K562 (cell line): Measurements from ENCODE around the gene HSD11B1. TPM values are rescaled to one million over a fixed set of nuclear protein-coding genes. Genes with fewer than 3 reads are reported as not detected.

Experiments used
- ASH1L ChIP-seq: fragments of 450-650 bp; IDR thresholded peaks from 2 replicates; pipeline ENCODE4 v1.6.1; 2018; ENCODE audit warnings: borderline replicate concordance, mild to moderate bottlenecking, low read depth; ENCODE audit not compliant: partially characterized antibody
- CTBP1 ChIP-seq: fragments of 450-650 bp; IDR thresholded peaks from 2 replicates; pipeline ENCODE4 v1.6.1; 2016; ENCODE audit warnings: borderline replicate concordance
- EWSR1 ChIP-seq: fragments of 450-650 bp; IDR thresholded peaks from 2 replicates; pipeline ENCODE4 v1.6.1; 2018; ENCODE audit warnings: borderline replicate concordance, mild to moderate bottlenecking, low read depth, moderate library complexity; ENCODE audit not compliant: partially characterized antibody
- GABPA ChIP-seq: fragments of 200-800 bp; sonication (Bioruptor generic); conservative IDR thresholded peaks from 2 replicates; pipeline ENCODE4 v1.6.1; 2016; ENCODE audit warnings: low read depth, missing genetic modification characterization, missing compliant biosample characterization
- LEF1 ChIP-seq: fragments of 450-650 bp; IDR thresholded peaks from 2 replicates; pipeline ENCODE4 v1.6.1; 2016; ENCODE audit warnings: mild to moderate bottlenecking
- MYC ChIP-seq, 2 experiments: fragments of 250-450 bp in 1 of 2; sonication (Bioruptor Pico) in 1 of 2; IDR thresholded peaks; 2 replicates each; pipeline versions ENCODE4 v1.5.1 to v1.6.1; 2012 to 2021; ENCODE audit warnings: low read depth in 2 of 2, borderline replicate concordance in 1 of 2, improper control_type of control experiment in 1 of 2, low read length in 1 of 2, mild to moderate bottlenecking in 1 of 2, moderate library complexity in 1 of 2
- NFE2 ChIP-seq: IDR thresholded peaks from 2 replicates; pipeline ENCODE4 v1.6.1; 2014; ENCODE audit warnings: antibody characterized with exemption, low read depth
- PHB2 ChIP-seq: fragments of 450-650 bp; IDR thresholded peaks from 2 replicates; pipeline ENCODE4 v1.6.1; 2017; ENCODE audit warnings: low read depth
- RBFOX2 ChIP-seq: fragments of 200-400 bp; formaldehyde crosslinking; IDR thresholded peaks from 2 replicates; pipeline ENCODE4 v1.6.1; 2017; ENCODE audit warnings: low read depth, mild to moderate bottlenecking, low read length, moderate library complexity
- SOX6 ChIP-seq: fragments of 450-650 bp; IDR thresholded peaks from 2 replicates; pipeline ENCODE4 v1.6.1; 2014; ENCODE audit warnings: mild to moderate bottlenecking
- SREBF2 ChIP-seq: sonication (generic); formaldehyde crosslinking; IDR thresholded peaks from 2 replicates; pipeline ENCODE4 v1.4.0; 2020; ENCODE audit warnings: mild to moderate bottlenecking, missing genetic modification reagents
- SRSF1 ChIP-seq: fragments of 200-400 bp; formaldehyde crosslinking; IDR thresholded peaks from 2 replicates; pipeline ENCODE4 v1.6.1; 2017; ENCODE audit warnings: mild to moderate bottlenecking, low read depth, low read length, moderate library complexity
- ZEB2 ChIP-seq: fragments of 450-650 bp; IDR thresholded peaks from 2 replicates; pipeline ENCODE4 v1.6.1; 2016
- ZNF668 ChIP-seq: fragments of 250-450 bp; sonication (Bioruptor Pico); IDR thresholded peaks from 2 replicates; pipeline ENCODE4 v1.8.0; 2022; ENCODE audit warnings: mild to moderate bottlenecking, inconsistent platforms
- polyA plus RNA-seq, 8 experiments: library from polyadenylated mRNA; depleted of rRNA in 4 of 8; stranded (reverse) in 5 of 8; unstranded in 3 of 8; fragments of >200 nt; fragmentation: Nextera tagmentation in 2 of 8; fragmentation: Illumina TruSeq in 1 of 8; extraction: Ambion mirVana in 2 of 8; extraction: Trizol in 1 of 8; gene quantifications; 2 replicates each; pipeline versions ENCODE4 v1.2.1 to v1.2.3, GENCODE V29; 2011 to 2014; ENCODE audit warnings: inconsistent platforms in 1 of 8, missing spikeins in 1 of 8
- total RNA-seq, 7 experiments: library from RNA; depleted of rRNA in 6 of 7; stranded (reverse); fragments of >200 nt in 6 of 7; fragmentation: Illumina TruSeq in 2 of 7; extraction: Trizol in 2 of 7; gene quantifications; 2 replicates each; pipeline versions ENCODE4 v1.2.1 to v1.2.3, GENCODE V29; 2011 to 2021; ENCODE audit warnings: low replicate concordance in 1 of 7
- TF ChIP-seq, protein P1 (sequence below): fragments of 450-650 bp; IDR thresholded peaks from 2 replicates; pipeline ENCODE4 v1.6.1; 2016
- TF ChIP-seq, protein P2 (sequence below): sonication (generic); formaldehyde crosslinking; IDR thresholded peaks from 2 replicates; pipeline ENCODE4 v1.9.0; 2022; ENCODE audit warnings: mild to moderate bottlenecking, missing genetic modification reagents
- TF ChIP-seq, protein P3 (sequence below): fragments of 250-450 bp; sonication (Bioruptor Pico); IDR thresholded peaks from 2 replicates; pipeline ENCODE4 v1.4.0; 2020; ENCODE audit warnings: mild to moderate bottlenecking
- TF ChIP-seq, protein P4 (sequence below): sonication (generic); formaldehyde crosslinking; IDR thresholded peaks from 2 replicates; pipeline ENCODE4 v1.4.0; 2020; ENCODE audit warnings: mild to moderate bottlenecking, missing genetic modification reagents

The HSD11B1 gene
- total and polyA plus RNA-seq, 9 of the 15 experiments (the other 6 are each of a cell fraction or from before 2014, with no cell fraction given) = 0.04 to 0.16 TPM; not detected in 7

DNA sequence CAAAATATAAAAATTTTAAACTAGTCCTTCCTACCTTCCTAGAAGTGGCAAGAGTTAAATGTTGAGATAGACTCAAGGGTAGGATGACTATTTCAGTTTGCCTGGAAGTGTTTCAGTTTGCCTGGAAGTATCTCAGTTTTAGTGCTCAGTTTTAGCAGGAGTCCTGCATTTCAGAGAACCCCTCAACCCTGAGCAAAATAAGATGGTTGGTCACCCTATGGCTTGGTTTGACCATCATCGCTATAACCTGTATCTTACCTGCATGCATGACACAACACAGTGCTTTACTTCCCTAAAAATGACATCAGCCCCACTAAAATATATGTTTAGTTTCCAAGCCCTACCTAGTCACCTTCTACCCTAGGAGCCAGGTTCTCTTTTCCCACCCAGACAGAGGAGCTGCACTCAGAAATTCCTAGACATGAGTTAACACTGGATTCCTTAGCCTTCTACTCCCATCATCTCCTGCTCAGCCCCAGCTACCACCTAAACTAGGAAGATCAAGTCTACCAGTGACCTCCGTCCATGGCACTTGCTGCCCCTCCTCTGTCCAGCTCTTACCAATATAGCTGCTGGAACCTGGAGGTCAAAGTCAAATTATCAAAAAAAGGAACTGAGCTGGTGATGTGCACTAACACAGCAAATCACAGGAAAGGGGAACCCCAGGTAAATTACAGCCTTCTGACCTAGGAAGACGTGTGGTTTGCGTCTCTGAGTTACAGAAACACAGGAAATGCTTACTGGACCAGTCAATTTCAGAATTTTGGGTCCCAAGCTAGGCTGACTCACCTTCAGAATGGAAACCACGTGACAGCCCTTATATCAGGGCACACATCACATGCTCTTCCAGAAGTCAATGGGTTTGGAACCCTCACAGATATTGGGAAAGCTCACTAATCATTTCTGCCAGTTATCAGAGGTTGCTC, 31.7 kb upstream of the HSD11B1 start (continued):
- TF ChIP-seq, protein P1, sequence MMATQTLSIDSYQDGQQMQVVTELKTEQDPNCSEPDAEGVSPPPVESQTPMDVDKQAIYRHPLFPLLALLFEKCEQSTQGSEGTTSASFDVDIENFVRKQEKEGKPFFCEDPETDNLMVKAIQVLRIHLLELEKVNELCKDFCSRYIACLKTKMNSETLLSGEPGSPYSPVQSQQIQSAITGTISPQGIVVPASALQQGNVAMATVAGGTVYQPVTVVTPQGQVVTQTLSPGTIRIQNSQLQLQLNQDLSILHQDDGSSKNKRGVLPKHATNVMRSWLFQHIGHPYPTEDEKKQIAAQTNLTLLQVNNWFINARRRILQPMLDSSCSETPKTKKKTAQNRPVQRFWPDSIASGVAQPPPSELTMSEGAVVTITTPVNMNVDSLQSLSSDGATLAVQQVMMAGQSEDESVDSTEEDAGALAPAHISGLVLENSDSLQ = no peak
- TF ChIP-seq, protein P2, sequence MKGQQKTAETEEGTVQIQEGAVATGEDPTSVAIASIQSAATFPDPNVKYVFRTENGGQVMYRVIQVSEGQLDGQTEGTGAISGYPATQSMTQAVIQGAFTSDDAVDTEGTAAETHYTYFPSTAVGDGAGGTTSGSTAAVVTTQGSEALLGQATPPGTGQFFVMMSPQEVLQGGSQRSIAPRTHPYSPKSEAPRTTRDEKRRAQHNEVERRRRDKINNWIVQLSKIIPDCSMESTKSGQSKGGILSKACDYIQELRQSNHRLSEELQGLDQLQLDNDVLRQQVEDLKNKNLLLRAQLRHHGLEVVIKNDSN (CRISPR knock-in tag) = peak; percentile 82
- peak; percentile 84 for TF ChIP-seq CTBP1
- TF ChIP-seq, protein P3, sequence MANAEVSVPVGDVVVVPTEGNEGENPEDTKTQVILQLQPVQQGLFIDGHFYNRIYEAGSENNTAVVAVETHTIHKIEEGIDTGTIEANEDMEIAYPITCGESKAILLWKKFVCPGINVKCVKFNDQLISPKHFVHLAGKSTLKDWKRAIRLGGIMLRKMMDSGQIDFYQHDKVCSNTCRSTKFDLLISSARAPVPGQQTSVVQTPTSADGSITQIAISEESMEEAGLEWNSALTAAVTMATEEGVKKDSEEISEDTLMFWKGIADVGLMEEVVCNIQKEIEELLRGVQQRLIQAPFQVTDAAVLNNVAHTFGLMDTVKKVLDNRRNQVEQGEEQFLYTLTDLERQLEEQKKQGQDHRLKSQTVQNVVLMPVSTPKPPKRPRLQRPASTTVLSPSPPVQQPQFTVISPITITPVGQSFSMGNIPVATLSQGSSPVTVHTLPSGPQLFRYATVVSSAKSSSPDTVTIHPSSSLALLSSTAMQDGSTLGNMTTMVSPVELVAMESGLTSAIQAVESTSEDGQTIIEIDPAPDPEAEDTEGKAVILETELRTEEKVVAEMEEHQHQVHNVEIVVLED (CRISPR knock-in tag) = peak; percentile 39; the same call in 1 of the 2 replicates
- TF ChIP-seq MYC (IDR thresholded peaks at IDR 0.05; ENCODE audit: low read depth, low read length) = peak; percentile 47; the same call in 1 of the 2 replicates
- no peak for TF ChIP-seq MYC (CRISPR knock-in tag; IDR thresholded peaks at IDR 0.05; ENCODE audit: borderline replicate concordance, low read depth)
- peak; percentile 20; the same call in 1 of the 2 replicates for TF ChIP-seq LEF1
- peak; percentile 45 for TF ChIP-seq GABPA (tag)
- TF ChIP-seq, protein P4, sequence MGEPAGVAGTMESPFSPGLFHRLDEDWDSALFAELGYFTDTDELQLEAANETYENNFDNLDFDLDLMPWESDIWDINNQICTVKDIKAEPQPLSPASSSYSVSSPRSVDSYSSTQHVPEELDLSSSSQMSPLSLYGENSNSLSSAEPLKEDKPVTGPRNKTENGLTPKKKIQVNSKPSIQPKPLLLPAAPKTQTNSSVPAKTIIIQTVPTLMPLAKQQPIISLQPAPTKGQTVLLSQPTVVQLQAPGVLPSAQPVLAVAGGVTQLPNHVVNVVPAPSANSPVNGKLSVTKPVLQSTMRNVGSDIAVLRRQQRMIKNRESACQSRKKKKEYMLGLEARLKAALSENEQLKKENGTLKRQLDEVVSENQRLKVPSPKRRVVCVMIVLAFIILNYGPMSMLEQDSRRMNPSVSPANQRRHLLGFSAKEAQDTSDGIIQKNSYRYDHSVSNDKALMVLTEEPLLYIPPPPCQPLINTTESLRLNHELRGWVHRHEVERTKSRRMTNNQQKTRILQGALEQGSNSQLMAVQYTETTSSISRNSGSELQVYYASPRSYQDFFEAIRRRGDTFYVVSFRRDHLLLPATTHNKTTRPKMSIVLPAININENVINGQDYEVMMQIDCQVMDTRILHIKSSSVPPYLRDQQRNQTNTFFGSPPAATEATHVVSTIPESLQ (CRISPR knock-in tag) = no peak
- no peak for TF ChIP-seq SRSF1
- no peak for TF ChIP-seq ASH1L
- peak; percentile 33; the same call in 1 of the 2 replicates for TF ChIP-seq SOX6
- 0 out of 2 replicates have a peak, but pooled peaks have one; percentile 65 for TF ChIP-seq SREBF2 (CRISPR knock-in tag)
- TF ChIP-seq ZEB2 = peak; percentile 79
- no peak for TF ChIP-seq EWSR1
- TF ChIP-seq ZNF668 = peak; percentile 68; the same call in 1 of the 2 replicates
- no peak for TF ChIP-seq PHB2
- 0 out of 2 replicates have a peak, but pooled peaks have one; percentile 16 for TF ChIP-seq NFE2
- 0 out of 2 replicates have a peak, but pooled peaks have one; percentile 17 for TF ChIP-seq RBFOX2
